ENCODE measurements around the gene ATP10D.
"Not testable (repeated sequence)": the region's sequence is repeated elsewhere in the genome, so short reads cannot be mapped to it uniquely, and the experiment has no call there.

ATP10D gene

GRCh38 chr4:47490550-47490949 is 5.5 kb downstream of the ATP10D start:
- DNase-seq: no peak

DNA sequence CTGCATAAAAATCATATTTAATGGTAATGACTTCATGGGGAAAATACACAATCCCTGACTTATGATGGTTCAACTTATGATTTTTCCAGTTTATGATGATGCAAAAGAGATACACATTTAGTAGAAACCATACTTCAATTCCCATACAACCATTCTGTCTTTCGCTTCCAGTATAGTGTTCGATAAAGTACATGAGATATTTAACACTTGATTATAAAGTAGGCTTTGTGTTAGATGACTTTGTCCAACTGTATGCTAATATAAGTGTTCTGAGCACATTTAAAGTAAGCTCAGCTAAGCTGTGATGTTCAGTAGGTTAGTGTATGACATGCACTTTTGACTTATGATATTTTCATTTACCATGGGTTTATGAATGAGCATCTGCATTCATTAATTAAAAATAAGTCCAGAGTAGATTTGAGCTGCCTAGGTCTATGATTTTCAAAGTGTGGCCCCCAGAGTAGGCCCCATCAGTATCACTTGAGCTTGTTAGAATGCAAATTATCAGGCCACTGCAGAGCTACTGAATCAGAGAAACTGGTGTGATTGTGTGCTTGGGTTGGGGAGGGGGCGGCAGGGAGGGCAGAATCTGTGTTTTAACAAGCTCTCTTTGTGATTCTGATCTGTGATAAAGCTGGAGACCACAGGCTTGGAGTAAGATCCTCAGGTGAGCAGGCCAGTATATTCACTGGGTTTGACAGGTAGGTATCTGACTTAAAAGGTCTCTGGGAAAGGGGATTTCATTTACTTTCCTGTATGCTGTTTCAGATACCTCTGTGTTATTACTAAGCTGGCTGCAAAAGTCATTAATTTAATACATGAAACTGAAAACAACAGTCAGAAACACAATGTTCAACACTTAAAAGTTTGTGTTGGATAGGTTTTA is 8.4 kb downstream of the ATP10D start:
- no peak for DNase-seq

- DNase-seq: no peak
These were observed 9.0 kb downstream of the ATP10D start for GRCh38 chr4:47494124-47494430.

GRCh38 chr4:47498899-47499298 is 13.8 kb downstream of the ATP10D start:
- no peak for DNase-seq

- DNase-seq: no peak
These were observed 14.6 kb downstream of the ATP10D start for GRCh38 chr4:47499700-47500099.

DNA sequence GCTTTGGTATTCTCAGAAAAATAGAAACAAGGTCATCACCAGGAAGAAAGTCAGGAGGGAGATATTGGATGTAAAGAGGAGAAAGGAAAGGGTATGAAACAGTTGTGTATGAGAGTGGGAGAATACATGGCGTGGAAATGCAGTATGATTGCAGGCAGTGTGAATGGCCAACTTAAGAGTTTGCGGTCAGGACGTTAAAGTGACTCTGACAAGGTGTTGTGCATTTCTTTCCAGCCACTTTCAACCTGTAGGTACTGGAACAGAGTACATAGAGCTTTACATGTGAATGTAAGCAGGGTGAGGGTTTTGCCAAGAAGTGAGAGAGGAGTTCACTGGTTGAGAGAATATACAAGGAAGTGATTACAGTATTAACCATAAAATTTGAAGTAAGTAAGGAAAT is 15.7 kb downstream of the ATP10D start:
- DNase-seq: no peak

DNA sequence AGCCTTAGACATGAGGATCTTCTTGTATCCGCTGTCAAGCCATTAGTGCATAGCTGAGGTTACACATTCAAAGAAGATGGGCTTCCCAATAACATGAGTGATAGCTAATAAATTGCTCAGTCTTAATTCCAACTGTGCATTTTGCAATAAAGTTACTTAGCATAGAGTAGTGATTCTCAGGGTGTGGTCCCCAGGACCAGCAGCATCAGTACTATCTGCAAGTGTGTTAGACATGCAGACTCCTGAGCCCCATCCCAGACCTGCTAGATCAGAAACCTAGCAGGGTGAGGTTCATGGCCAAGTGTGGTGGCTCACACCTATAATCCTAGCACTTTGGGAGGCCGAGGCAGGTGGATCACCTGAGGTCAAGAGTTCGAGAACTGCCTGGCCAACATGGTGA is 20.1 kb downstream of the ATP10D start:
- DNase-seq: no peak

DNA sequence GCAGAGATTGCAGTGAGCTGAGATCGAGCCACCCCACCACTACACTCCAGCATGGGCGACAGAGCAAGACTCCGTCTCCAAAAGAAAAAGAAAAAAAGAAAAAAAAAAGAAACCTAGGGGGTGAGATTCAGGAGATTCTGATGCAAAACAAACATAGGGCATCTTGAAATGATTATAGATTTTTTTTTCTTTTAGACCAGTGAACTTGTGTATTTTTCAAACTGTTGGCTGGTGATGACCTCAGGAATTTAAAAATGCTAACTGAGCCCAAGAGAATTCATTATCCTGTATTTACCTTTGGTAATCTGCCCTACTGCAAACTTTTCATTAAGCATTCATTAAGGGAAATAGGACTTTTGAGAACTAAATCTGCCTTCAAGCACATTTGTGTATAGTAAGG is 20.6 kb downstream of the ATP10D start:
- DNase-seq: no peak

DNA sequence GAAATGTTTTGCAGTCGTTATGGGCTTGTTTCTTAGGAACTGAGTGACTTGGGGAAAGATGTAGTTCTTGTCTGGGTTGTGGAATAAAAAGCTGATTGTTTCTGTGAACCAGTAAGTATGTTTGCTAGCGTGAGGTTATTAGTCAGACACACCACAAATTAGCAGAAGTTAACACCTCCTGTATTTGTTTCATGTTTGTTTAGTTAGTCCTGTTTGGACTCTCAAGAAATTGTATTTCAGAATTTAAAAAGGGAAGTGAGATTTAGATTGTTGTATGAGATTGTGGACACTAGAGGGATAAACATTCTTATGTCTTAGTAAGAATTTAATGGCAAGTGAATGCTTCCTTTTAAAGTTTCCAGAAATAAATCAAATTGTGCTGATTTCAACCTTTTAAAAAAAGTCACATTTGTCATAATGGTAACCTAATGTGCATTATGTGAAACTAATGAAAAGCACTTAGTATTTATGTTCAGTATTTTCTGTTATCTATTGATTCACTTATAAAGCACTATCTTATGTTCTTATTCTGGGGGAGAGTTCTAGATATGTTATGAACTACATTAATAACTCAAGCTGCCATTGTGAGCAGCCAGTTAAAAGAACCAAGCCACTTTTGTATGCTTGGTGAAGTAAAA is 25.6 kb downstream of the ATP10D start:
- no peak for DNase-seq

DNA sequence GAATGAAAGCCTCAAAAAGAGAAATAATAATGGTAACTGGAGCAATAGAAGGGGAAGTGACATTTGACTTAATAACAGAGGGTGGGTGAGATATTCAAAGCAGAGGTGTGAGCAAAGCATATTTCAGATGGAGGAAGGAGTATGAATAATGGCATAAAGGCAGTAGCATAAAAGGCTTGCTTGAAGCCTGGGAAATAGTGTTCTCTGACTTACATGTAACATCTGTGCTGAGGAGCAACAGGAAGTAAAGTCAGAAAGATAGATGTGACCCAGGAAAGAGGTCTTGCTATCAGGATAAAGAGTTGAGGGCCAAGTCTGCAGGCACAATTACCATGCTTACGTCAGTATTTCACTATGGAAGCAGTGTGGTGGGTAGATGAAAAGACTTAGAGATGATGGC is 28.4 kb downstream of the ATP10D start:
- DNase-seq: no peak

- no peak for DNase-seq
These were observed 34.3 kb downstream of the ATP10D start for GRCh38 chr4:47519239-47519883.

DNA sequence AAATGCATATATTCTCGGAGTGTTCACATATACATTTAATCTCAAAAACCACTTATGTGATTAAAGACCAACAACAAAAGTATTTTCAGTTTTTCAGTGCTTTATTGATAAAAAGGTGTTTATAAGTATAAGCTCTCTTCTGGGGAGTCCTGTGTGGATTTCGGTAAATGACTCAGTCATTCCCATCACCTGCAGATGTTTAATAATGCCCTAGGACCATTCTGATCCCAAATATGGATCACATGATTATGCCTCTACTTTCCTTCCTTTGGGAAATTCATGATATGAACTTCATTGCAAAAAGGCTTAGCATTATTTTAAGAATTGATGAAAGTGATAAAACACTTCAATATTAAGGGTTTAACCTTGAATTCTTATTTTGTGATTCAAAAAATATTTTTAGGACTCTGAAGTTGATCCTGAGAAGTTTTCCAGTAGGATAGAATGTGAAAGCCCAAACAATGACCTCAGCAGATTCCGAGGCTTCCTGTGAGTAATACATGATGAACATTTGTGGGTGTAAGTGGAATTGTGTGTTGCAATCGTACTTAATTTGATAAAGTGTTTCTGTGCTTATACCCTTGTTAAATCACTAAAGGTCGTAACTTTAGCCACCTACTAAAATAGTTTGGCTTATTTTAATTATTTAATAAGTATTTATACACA is 40.2 kb downstream of the ATP10D start:
- no peak for DNase-seq

DNA sequence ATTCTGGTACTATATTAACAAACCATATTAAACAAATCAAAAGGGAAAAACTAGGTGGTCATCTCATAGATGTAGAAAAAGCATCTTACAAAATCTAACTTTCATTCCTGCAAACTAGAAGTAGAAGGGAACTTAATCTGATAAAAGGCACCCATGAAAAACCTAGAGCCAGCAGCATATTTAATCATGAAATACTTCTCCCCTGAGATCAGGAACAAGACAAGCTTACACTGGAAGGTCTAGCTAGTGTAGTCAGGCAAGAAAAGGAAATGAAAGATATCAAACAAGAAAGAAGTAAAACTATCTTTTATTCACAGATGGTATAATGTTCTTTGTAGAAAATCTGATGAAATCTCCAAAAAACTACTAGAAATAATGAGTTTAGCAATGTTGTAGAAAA is 41.2 kb downstream of the ATP10D start:
- no peak for DNase-seq

- not testable (repeated sequence) for DNase-seq
These were observed 43.6 kb downstream of the ATP10D start for GRCh38 chr4:47528646-47529045.

GRCh38 chr4:47530801-47531200 is 45.7 kb downstream of the ATP10D start:
- no peak for DNase-seq

- DNase-seq: no peak
These were observed 46.3 kb downstream of the ATP10D start for GRCh38 chr4:47531241-47531953.

- DNase-seq: no peak
These were observed 46.9 kb downstream of the ATP10D start for GRCh38 chr4:47531954-47532321.

GRCh38 chr4:47532658-47533057 is 47.6 kb downstream of the ATP10D start:
- DNase-seq: no peak

DNA sequence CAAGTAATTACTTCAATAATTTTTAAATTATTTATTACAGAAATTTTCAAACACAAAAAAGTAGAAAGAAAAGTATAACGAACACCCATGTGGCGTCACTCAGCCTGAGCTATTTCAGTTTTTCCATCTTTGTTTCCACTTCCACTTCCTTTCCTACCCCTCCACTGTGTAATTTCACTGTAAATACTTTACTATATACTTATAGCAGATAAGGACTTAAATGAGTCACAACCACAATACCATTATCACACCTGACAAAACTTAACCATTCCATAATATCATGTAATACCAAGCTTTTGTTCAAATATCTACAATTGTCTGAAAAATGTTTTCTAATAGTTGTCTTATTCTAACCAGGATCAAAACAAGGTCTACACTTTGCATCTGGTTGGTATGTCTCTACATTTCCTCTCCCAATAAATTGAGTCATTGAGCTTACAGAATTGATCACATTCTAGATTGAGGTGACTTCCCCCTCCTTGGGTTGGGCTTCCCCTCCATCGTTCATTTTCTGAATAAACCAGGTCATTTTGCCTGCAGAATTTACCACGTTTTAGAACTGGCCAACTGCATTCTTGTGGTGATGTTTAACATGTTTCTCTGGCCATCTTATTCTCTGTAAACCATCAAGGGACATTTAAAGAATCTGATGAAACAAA is 48.7 kb downstream of the ATP10D start:
- DNase-seq: no peak

DNA sequence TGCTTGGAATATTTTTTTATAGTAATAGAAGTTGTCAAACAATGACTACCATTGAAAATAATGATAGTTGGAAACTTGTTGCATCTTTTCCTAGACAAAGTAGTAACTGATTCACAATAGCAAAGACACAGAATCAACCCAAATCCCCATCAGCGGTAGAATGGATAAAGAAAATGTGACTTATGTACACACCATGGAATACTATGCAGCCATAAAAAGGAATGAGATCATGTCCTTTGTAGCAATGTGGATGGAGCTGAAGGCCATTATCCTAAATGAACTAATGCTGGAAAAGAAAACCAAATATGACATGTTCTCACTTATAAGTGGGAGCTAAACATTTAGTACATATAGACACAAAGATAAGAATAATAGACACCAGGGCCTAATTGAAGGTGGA is 49.7 kb downstream of the ATP10D start:
- DNase-seq: no peak

DNA sequence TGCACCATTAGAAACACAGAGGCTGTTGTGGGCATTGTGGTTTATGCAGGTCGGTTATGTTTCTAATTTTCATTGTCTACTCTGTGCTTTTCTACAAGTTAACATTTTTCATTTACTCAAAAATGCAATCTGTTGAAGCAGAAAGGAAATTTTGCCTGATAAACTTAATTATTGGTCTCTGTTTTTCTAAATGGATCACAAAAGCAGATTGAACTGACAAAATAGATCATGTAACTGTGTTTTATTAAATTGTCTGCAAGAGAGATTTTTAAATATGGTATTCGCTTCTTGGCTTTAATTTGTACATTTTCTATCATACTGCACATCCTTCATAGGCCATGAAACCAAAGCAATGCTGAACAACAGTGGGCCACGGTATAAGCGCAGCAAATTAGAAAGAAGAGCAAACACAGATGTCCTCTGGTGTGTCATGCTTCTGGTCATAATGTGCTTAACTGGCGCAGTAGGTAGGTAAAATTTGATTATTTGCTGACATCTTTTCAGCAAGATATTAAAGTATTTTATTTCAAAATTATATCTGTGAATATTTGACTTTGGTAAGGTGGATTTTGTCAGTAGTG is 50.6 kb downstream of the ATP10D start:
- DNase-seq: no peak

DNA sequence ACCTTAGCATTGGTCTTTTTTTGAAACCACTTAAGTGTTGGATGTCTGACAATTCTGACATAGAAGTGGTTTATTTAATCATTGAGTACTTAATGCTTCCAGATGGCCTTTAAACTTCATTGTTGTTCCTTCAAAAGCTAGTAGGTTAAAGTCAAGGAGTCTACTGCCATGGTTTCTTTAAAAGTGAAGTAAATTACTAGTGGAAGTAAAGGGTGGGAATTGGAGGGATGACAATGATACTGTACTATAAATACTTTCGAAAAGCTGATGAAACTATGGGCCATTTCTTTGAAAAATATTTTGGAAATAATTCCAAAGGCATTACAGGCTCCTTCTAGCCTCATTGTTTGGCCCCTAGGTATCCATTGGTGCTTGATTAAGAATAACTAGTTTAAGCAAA is 51.9 kb downstream of the ATP10D start:
- DNase-seq: no peak
